Left renal pelvis (tissue), 4 donors: Measurements from ENCODE around the gene ADA. TPM values are rescaled to one million over a fixed set of nuclear protein-coding genes. Genes with fewer than 3 reads are reported as not detected.
"Not testable (repeated sequence)": the region's sequence is repeated elsewhere in the genome, so short reads cannot be mapped to it uniquely, and the experiment has no call there.

Experiments used
- DNase-seq, 4 donors: peaks; one replicate each; pipeline ENCODE4 v3.0.0-alpha.2; 2013; ENCODE audit warnings: low read depth in 4 of 4, low spot score in 3 of 4
- polyA plus RNA-seq, 4 donors: library from polyadenylated mRNA; unstranded; fragments of 120-200 nt; gene quantifications; one replicate each; pipeline ENCODE4 v1.2.1, GENCODE V29; 2013; ENCODE audit not compliant: insufficient read length in 4 of 4

The ADA gene
- polyA plus RNA-seq = 1 to 10 TPM; 5.7 to 7.2 (median 6.7) TPM

DNA sequence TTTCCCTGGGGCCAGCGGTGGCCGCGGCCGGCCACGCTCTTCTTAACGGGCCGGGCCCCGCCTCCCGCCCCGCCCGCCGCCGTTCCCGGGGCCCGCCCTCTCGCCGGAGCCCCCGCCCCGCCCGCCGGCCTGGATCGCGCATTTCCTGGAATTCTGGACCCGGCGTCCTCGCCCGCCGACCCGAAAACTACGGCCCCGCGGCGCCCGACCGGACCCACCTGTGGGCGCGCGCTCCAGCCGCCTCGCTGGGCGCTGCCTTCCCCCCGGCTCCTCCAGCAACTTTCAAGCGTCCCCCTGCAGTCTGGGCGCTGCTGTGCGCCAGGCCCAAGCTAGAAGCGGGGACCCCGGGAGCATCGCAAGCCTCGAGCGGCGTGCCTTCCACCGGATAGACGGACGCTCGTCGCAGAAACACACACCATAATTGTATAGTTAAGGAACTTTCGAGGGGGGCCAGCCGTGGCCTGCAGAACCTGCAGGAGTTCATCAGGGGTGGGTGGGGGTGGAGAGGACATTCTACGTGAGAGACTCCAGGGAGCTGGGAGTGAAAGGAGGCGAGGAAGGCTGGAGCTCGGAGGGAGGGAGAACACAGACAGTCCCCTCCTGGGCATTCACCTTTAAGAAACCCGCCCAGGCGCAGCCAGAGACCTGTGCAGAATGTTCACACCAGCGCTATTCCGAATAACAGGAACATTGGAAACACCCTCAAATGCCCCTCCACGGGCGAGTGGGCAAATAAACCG, at the start of gene ADA:
Gene ADA (minus strand): TSS at position 16 of the 740 bp plus-strand sequence. CDS start 92 bp downstream, outside the sequence.
- no peak for DNase-seq

- DNase-seq = no peak
Observed at GRCh38 chr20:44700306-44700705, 48.8 kb upstream of the ADA start.

DNA sequence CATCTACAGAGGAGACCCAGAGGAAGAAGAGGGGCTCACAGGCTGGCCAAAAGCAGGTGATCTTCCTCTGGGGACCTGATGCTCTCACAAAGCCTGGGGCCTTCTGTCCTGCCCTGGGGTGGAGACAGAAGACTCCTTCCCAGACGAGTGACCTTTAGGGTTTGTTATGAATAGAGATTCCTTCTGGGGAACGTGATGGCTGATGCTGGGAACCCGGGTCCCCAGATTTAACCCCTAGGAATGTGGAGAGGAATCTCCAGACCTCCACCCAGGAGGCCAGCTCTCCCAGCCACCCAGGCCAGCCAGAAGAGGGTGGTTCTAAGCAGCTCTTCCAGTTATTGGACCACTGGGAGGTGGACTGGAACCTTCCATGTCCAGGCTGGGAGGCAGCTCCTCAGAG, 46.9 kb upstream of the ADA start:
- DNase-seq = no peak

DNA sequence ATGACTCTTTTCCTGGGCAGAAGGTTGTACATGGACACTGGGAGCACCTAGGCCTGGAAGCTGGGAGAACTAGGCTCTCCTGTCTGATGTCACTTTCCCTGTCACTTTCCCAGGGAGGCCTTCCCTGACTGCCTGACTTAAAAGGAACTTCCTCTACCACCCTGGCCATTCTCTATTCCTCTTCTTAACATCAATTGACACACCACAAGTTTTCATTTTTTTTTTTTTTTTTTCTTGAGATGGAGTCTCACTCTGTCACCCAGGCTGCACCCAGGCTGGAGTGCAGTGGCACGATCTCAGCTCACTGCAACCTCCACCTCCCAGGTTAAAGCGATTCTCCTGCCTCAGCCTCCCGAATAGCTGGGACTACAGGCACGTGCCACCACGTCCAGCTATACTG, 45.5 kb upstream of the ADA start:
- DNase-seq = not testable (repeated sequence)

GRCh38 chr20:44696315-44696714, 44.8 kb upstream of the ADA start:
- DNase-seq = no peak

GRCh38 chr20:44695674-44696300, 44.3 kb upstream of the ADA start:
- DNase-seq = no peak

DNA sequence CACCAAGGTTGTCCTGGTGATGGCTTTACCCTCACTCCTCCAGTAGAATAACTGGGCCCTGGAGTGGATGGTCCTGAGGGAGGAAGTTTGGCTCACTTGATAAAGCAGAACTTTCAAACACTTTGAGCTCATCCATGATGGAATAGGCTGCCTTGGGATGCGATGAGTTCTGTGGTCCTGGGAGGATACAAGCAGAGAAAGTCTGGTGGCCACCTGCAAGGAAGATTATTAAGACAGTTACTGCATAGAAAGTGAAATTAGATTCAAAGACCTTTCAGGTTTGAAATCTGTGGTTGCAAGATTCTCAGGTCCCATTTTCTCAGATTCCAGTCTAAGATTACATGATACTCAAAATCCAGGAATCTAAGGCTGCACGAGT, 43.8 kb upstream of the ADA start:
- DNase-seq = no peak

- DNase-seq = no peak
Observed at GRCh38 chr20:44694159-44694558, 42.7 kb upstream of the ADA start.

DNA sequence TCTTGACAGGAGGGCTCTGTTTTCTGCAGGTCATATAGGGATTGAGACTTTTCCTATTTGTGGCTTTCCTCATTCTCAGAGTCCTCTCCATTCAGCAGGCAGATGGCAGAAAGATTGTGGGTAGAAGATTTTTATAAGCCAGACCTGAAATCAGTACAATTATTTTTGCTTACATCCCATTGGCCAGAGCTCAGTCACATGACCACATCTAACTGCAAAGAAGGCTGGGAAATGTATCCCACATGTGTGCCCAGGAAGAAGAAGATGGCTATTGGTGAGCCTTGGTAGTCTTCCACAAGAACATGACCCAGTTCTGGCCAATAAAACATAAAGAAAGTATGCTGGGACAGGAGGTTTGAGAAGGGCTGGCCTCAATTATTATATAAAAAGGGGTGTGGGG, 42.1 kb upstream of the ADA start:
- no peak for DNase-seq

DNA sequence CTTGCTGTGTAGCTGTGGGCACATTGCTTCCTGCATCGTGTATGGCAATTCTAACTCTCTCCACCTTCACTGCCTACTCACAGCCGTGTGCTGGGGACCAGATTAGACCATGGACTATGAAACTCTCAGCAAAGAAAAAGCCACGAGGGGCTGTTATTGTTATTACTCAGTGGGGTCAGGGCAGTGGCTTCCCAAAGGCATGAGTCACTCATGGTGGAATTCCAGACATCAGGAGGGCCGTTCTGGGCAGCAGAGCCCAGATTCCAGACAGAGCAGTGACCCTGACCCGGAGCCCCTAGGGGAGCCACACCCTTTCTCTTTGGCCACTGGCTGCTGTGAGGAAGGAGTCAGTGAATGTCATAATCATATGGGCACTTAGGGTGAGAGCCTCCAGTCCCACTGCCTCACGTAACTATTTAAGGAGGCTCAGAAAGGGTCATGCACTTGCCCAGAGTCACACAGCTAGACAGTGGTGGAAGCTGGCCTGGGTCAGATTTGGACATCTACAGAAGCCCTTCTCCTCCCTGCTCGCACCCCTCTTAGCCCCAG, 41.5 kb upstream of the ADA start:
- DNase-seq = no peak

DNA sequence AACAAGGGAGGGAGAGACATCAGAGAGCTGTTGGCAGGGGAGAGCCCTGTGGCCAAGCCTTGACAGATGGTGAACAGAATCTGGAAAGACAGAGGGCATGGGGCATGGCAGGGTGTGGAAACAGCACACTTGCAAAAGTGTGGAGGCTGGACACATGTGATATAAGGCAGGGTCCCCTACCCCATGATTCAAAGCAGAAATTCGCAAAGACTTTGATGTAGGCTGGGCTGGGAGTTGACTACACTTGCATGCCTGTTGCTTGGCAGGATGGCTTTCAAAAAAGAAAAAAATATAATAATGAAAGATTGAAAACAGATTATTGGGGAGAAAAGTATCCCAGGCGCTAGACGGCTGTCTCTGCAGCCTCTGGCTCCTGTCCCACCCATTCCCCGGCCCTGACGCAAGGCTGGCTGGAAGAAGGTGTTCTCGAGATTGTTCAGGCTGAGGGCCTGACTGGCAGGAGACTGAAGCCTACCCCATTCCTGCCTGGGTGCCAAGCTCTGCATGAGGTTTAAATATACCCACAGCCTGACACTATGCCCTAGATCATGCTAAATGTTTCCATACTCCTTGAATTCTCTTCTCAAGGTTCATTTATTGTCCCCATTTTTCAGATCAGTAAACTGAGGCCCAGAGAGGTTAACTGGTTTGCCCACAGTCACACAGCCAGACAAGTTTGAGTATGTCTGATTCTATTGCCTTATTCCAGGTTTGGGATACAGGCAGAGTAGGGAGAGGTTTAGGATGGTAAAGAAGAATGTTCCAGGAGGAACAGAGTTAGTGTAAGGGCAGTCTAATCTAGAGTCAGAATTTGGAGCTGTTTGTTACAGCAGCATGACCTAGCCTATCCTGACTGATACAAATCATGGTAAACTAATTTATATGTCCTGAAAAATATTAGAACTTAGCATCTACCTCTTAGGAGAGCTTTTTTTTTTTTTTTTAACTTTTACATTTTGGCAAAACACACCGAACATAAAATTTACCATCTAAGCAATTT, 40.2 kb upstream of the ADA start:
- DNase-seq = no peak

GRCh38 chr20:44690781-44691423, 39.4 kb upstream of the ADA start:
- DNase-seq = no peak

- DNase-seq = no peak
Observed at GRCh38 chr20:44689809-44690208, 38.3 kb upstream of the ADA start.

- no peak for DNase-seq
Observed at GRCh38 chr20:44688053-44688625, 36.6 kb upstream of the ADA start.

GRCh38 chr20:44686934-44687333, 35.4 kb upstream of the ADA start:
- no peak for DNase-seq

GRCh38 chr20:44684047-44684967, 32.8 kb upstream of the ADA start:
- no peak for DNase-seq

- peak in 2 of 4 donors; percentile 25 to 27 for DNase-seq
Observed at GRCh38 chr20:44683263-44684046, 32.0 kb upstream of the ADA start.
